Karpas-422 (cell line): ENCODE results near the gene LPP. TPM values are rescaled to one million over a fixed set of nuclear protein-coding genes. Genes with fewer than 3 reads are reported as not detected.

ENCODE experiments used
- DNase-seq: peaks from one replicate; pipeline ENCODE4 v3.0.0-alpha.2; 2015
- H2AFZ ChIP-seq: fragments of 200-600 bp; sonication (generic); 2 replicates; pipeline ENCODE4 v1.6.1; 2014; ENCODE audit warnings: antibody characterized with exemption, low read length, mixed read lengths
- H3K27ac ChIP-seq: fragments of 200-600 bp; sonication (generic); 2 replicates; pipeline ENCODE4 v1.5.1; 2014; ENCODE audit warnings: mild to moderate bottlenecking, low read length, moderate library complexity
- H3K27me3 ChIP-seq: fragments of 200-600 bp; sonication (generic); 2 replicates; pipeline ENCODE4 v1.6.1; 2014; ENCODE audit warnings: low read length, mixed read lengths
- H3K36me3 ChIP-seq: fragments of 200-600 bp; sonication (generic); 2 replicates; pipeline ENCODE4 v1.6.1; 2014; ENCODE audit warnings: low read length, mixed read lengths; ENCODE audit not compliant: insufficient read depth
- H3K4me1 ChIP-seq: fragments of 200-600 bp; sonication (generic); 2 replicates; pipeline ENCODE4 v1.6.1; 2014; ENCODE audit warnings: mild to moderate bottlenecking, low read length, mixed read lengths
- H3K4me2 ChIP-seq: fragments of 200-600 bp; sonication (generic); 2 replicates; pipeline ENCODE4 v1.6.1; 2014; ENCODE audit warnings: low read length, low read depth, mild to moderate bottlenecking; ENCODE audit not compliant: poor library complexity, severe bottlenecking
- H3K4me3 ChIP-seq: fragments of 200-600 bp; sonication (generic); 2 replicates; pipeline ENCODE4 v1.5.1; 2014; ENCODE audit warnings: mild to moderate bottlenecking, antibody characterized with exemption, low read length, mixed read lengths
- H3K79me2 ChIP-seq: fragments of 200-600 bp; sonication (generic); 2 replicates; pipeline ENCODE4 v1.6.1; 2014; ENCODE audit warnings: mild to moderate bottlenecking, low read length, mixed read lengths
- H3K9ac ChIP-seq: fragments of 200-600 bp; sonication (generic); 2 replicates; pipeline ENCODE4 v1.6.0; 2014; ENCODE audit warnings: low read length
- H3K9me2 ChIP-seq: fragments of 200-600 bp; sonication (generic), shearing (Covaris generic); replicated peaks from 2 replicates; pipeline ENCODE4 v1.6.0; 2014; ENCODE audit warnings: mild to moderate bottlenecking, low read length, moderate library complexity; ENCODE audit not compliant: insufficient read depth
- H3K9me3 ChIP-seq: fragments of 300-700, 200-600 bp; sonication (generic); 2 replicates; pipeline ENCODE4 v1.6.1; 2014; ENCODE audit warnings: low read length, mixed read lengths
- H4K20me1 ChIP-seq: fragments of 200-600 bp; sonication (generic); 2 replicates; pipeline ENCODE4 v1.6.1; 2014; ENCODE audit warnings: mild to moderate bottlenecking, antibody characterized with exemption, low read length, low read depth; ENCODE audit not compliant: insufficient read depth
- total RNA-seq: library from RNA; depleted of rRNA; stranded (reverse); fragments of >200 nt; shearing (Covaris generic); gene quantifications from 2 replicates; pipeline ENCODE4 v1.2.3, GENCODE V29; 2014; ENCODE audit warnings: low replicate concordance

LPP gene
- total RNA-seq, 1 experiment from 2014 or later, result 88.5 TPM

GRCh38 chr3:188239577-188239976 lies 85.6 kb downstream of the LPP start:
- Histone ChIP-seq H3K27me3 (no peaks in the 10 kb centered on the region), H3K79me2 (no peaks in the 10 kb centered on the region), H3K9me2 (no peaks in the 10 kb centered on the region), H2AFZ (no peak overlapping the region), H3K36me3 (no peaks in the 10 kb centered on the region), H3K4me2 (peak overlapping the region; percentile 70), H3K9me3 (no peaks in the 10 kb centered on the region), H3K9ac (peak overlapping the region; percentile 70), H4K20me1 (no peaks in the 10 kb centered on the region), H3K4me3 (peak overlapping the region; percentile 35), H3K4me1 (peaks cover 99% of the 10 kb centered on the region), H3K27ac (peak overlapping the region; percentile 98)
- DNase-seq, result peak; percentile 72

GRCh38 chr3:188240189-188240981 lies 86.4 kb downstream of the LPP start:
- peak overlapping the region; percentile 70 for H3K9ac ChIP-seq
- no peaks in the 10 kb centered on the region; the same call in 1 of the 2 replicates for H3K79me2 ChIP-seq
- no peaks in the 10 kb centered on the region for H3K9me3 ChIP-seq
- H2AFZ ChIP-seq, result no peak overlapping the region
- H3K27me3 ChIP-seq, result no peaks in the 10 kb centered on the region
- no peaks in the 10 kb centered on the region for H4K20me1 ChIP-seq
- peak overlapping the region; percentile 70 for H3K4me2 ChIP-seq
- peak overlapping the region; percentile 35 for H3K4me3 ChIP-seq
- no peaks in the 10 kb centered on the region for H3K9me2 ChIP-seq
- peak overlapping the region; percentile 98 for H3K27ac ChIP-seq
- peak; percentile 82 for DNase-seq
- no peaks in the 10 kb centered on the region for H3K36me3 ChIP-seq
- H3K4me1 ChIP-seq, result peaks cover 99% of the 10 kb centered on the region

- no peaks in the 10 kb centered on the region for H3K27me3 ChIP-seq
- H3K9me3 ChIP-seq, result no peaks in the 10 kb centered on the region
- H3K9me2 ChIP-seq, result no peaks in the 10 kb centered on the region
- peak overlapping the region; percentile 70 for H3K4me2 ChIP-seq
- no peak overlapping the region for H2AFZ ChIP-seq
- peaks cover 99% of the 10 kb centered on the region for H3K4me1 ChIP-seq
- DNase-seq, result peak; percentile 85
- H3K4me3 ChIP-seq, result peak overlapping the region; percentile 35
- H4K20me1 ChIP-seq, result no peaks in the 10 kb centered on the region
- peak overlapping the region; percentile 98 for H3K27ac ChIP-seq
- H3K9ac ChIP-seq, result peak overlapping the region; percentile 70
- no peaks in the 10 kb centered on the region; the same call in 1 of the 2 replicates for H3K79me2 ChIP-seq
- H3K36me3 ChIP-seq, result no peaks in the 10 kb centered on the region
These were observed 87.1 kb downstream of the LPP start for GRCh38 chr3:188241072-188241471.

GRCh38 chr3:188241883-188242282 lies 87.9 kb downstream of the LPP start:
- no peaks in the 10 kb centered on the region for H3K9me2 ChIP-seq
- H3K79me2 ChIP-seq, result no peaks in the 10 kb centered on the region; the same call in 1 of the 2 replicates
- peak overlapping the region; percentile 98 for H3K27ac ChIP-seq
- H3K9me3 ChIP-seq, result no peaks in the 10 kb centered on the region
- H3K4me2 ChIP-seq, result peak overlapping the region; percentile 70
- H3K9ac ChIP-seq, result peak overlapping the region; percentile 70
- no peak overlapping the region for H2AFZ ChIP-seq
- no peaks in the 10 kb centered on the region for H3K27me3 ChIP-seq
- peak overlapping the region; percentile 35 for H3K4me3 ChIP-seq
- no peaks in the 10 kb centered on the region for H4K20me1 ChIP-seq
- no peaks in the 10 kb centered on the region for H3K36me3 ChIP-seq
- DNase-seq, result peak; percentile 84
- H3K4me1 ChIP-seq, result peaks cover 99% of the 10 kb centered on the region

GRCh38 chr3:188242436-188243123 lies 88.6 kb downstream of the LPP start:
- Histone ChIP-seq H3K9me2 (no peaks in the 10 kb centered on the region), H3K27ac (peak overlapping the region; percentile 98), H3K79me2 (no peaks in the 10 kb centered on the region; the same call in 1 of the 2 replicates), H3K36me3 (no peaks in the 10 kb centered on the region), H3K9ac (peak overlapping the region; percentile 75), H3K27me3 (no peaks in the 10 kb centered on the region), H3K4me1 (peaks cover 99% of the 10 kb centered on the region), H3K9me3 (no peaks in the 10 kb centered on the region), H4K20me1 (no peaks in the 10 kb centered on the region), H2AFZ (no peak overlapping the region), H3K4me3 (peak overlapping the region; percentile 35), H3K4me2 (peak overlapping the region; percentile 70)
- peak; percentile 99 for DNase-seq

GRCh38 chr3:188243124-188243795 lies 89.3 kb downstream of the LPP start:
- Histone ChIP-seq H3K9ac (peak overlapping the region; percentile 75), H3K36me3 (no peaks in the 10 kb centered on the region), H3K27ac (peak overlapping the region; percentile 98), H3K4me2 (peak overlapping the region; percentile 70), H3K9me3 (no peaks in the 10 kb centered on the region), H3K27me3 (no peaks in the 10 kb centered on the region), H3K4me1 (peaks cover 99% of the 10 kb centered on the region), H4K20me1 (no peaks in the 10 kb centered on the region), H3K4me3 (peak overlapping the region; percentile 17; the same call in 1 of the 2 replicates), H3K79me2 (no peaks in the 10 kb centered on the region; the same call in 1 of the 2 replicates), H3K9me2 (no peaks in the 10 kb centered on the region), H2AFZ (no peak overlapping the region)
- peak; percentile 83 for DNase-seq

- H3K36me3 ChIP-seq, result no peaks in the 10 kb centered on the region
- peak; percentile 85 for DNase-seq
- no peaks in the 10 kb centered on the region for H3K27me3 ChIP-seq
- no peaks in the 10 kb centered on the region; the same call in 1 of the 2 replicates for H3K79me2 ChIP-seq
- H3K27ac ChIP-seq, result peak overlapping the region; percentile 98
- peaks cover 99% of the 10 kb centered on the region for H3K4me1 ChIP-seq
- H3K9me3 ChIP-seq, result no peaks in the 10 kb centered on the region
- H2AFZ ChIP-seq, result no peak overlapping the region
- H4K20me1 ChIP-seq, result no peaks in the 10 kb centered on the region
- no peaks in the 10 kb centered on the region for H3K9me2 ChIP-seq
- H3K4me2 ChIP-seq, result peak overlapping the region; percentile 70
- peak overlapping the region; percentile 75 for H3K9ac ChIP-seq
- no peak overlapping the region for H3K4me3 ChIP-seq
These were observed 90.5 kb downstream of the LPP start for GRCh38 chr3:188244395-188244861.
